T-helper 17 cell (primary cell): ENCODE data around the gene GPC3. TPM values are rescaled to one million over a fixed set of nuclear protein-coding genes. Genes with fewer than 3 reads are reported as not detected.

ENCODE experiments used
- ATAC-seq: fragments of 150-1000 bp; cut with Tn5 transposase; 2 replicates; pipeline ENCODE4 v1.10.0; 2021; ENCODE audit warnings: mild to moderate bottlenecking, moderate library complexity
- DNase-seq, 3 donors: peaks; one replicate each; pipeline versions ENCODE4 v3.0.0 to v3.0.0-alpha.2; 2020 to 2021
- H3K9me3 ChIP-seq: one replicate; pipeline ENCODE4 v1.7.0; 2013; ENCODE audit warnings: low read length, mild to moderate bottlenecking; ENCODE audit not compliant: control insufficient read depth, poor library complexity, severe bottlenecking
- H3K27ac Mint-ChIP-seq: one replicate; pipeline ENCODE4 v1.8.0; 2022; ENCODE audit warnings: mild to moderate bottlenecking, moderate library complexity, mixed read lengths
- H3K27me3 Mint-ChIP-seq: one replicate; pipeline ENCODE4 v1.8.0; 2022; ENCODE audit warnings: mixed read lengths
- H3K36me3 Mint-ChIP-seq: one replicate; pipeline ENCODE4 v1.8.0; 2022; ENCODE audit warnings: low read depth, mixed read lengths
- H3K4me1 Mint-ChIP-seq: one replicate; pipeline ENCODE4 v1.8.0; 2022; ENCODE audit warnings: mild to moderate bottlenecking, mixed read lengths
- H3K4me3 Mint-ChIP-seq: one replicate; pipeline ENCODE4 v1.8.0; 2022; ENCODE audit warnings: mild to moderate bottlenecking, moderate library complexity, mixed read lengths
- total RNA-seq, 4 donors: library from RNA in 2 of 4; stranded (reverse) in 2 of 4; gene quantifications; one replicate each; pipeline ENCODE4 v1.2.3 and lab custom pipeline; 2022 to 2026

Gene GPC3
- total RNA-seq, 2 donors from 2014 or later, result 0.20 to 0.39 TPM

- Mint-ChIP-seq H3K27ac (no peak overlapping the region), H3K4me3 (no peak overlapping the region), H3K27me3 (no peaks in the 10 kb centered on the region), H3K36me3 (no peaks in the 10 kb centered on the region), H3K4me1 (no peaks in the 10 kb centered on the region)
- DNase-seq, result no peak
- ATAC-seq, result no peak
- no peaks in the 10 kb centered on the region for H3K9me3 ChIP-seq
These were observed 35.2 kb downstream of the GPC3 start for GRCh38 chrX:133950214-133950613.

- H3K4me3 Mint-ChIP-seq, result no peak overlapping the region
- no peak for ATAC-seq
- H3K36me3 Mint-ChIP-seq, result no peaks in the 10 kb centered on the region
- H3K9me3 ChIP-seq, result no peaks in the 10 kb centered on the region
- H3K27me3 Mint-ChIP-seq, result no peaks in the 10 kb centered on the region
- H3K27ac Mint-ChIP-seq, result no peak overlapping the region
- no peak for DNase-seq
- H3K4me1 Mint-ChIP-seq, result no peaks in the 10 kb centered on the region
These were observed 36.5 kb downstream of the GPC3 start for GRCh38 chrX:133948895-133949294.

GRCh38 chrX:133947996-133948395 is 37.4 kb downstream of the GPC3 start:
- Mint-ChIP-seq H3K27ac (no peak overlapping the region), H3K27me3 (no peaks in the 10 kb centered on the region), H3K4me1 (no peaks in the 10 kb centered on the region), H3K4me3 (no peak overlapping the region), H3K36me3 (no peaks in the 10 kb centered on the region)
- H3K9me3 ChIP-seq, result no peaks in the 10 kb centered on the region
- DNase-seq (no peak), ATAC-seq (no peak)

GRCh38 chrX:133947022-133947421 is 38.4 kb downstream of the GPC3 start:
- H3K4me3 Mint-ChIP-seq, result no peak overlapping the region
- H3K36me3 Mint-ChIP-seq, result no peaks in the 10 kb centered on the region
- no peaks in the 10 kb centered on the region for H3K27me3 Mint-ChIP-seq
- ATAC-seq, result no peak
- no peak for DNase-seq
- no peak overlapping the region for H3K27ac Mint-ChIP-seq
- no peaks in the 10 kb centered on the region for H3K9me3 ChIP-seq
- H3K4me1 Mint-ChIP-seq, result no peaks in the 10 kb centered on the region

- no peaks in the 10 kb centered on the region for H3K27me3 Mint-ChIP-seq
- no peaks in the 10 kb centered on the region for H3K36me3 Mint-ChIP-seq
- ATAC-seq, result no peak
- no peaks in the 10 kb centered on the region for H3K9me3 ChIP-seq
- no peaks in the 10 kb centered on the region for H3K4me1 Mint-ChIP-seq
- H3K27ac Mint-ChIP-seq, result no peak overlapping the region
- no peak overlapping the region for H3K4me3 Mint-ChIP-seq
- no peak for DNase-seq
These were observed 41.9 kb downstream of the GPC3 start for GRCh38 chrX:133943507-133943906.

GRCh38 chrX:133939655-133940302 is 45.6 kb downstream of the GPC3 start:
- no peak for DNase-seq
- Mint-ChIP-seq H3K36me3 (no peaks in the 10 kb centered on the region), H3K27me3 (no peaks in the 10 kb centered on the region), H3K27ac (no peak overlapping the region), H3K4me3 (no peak overlapping the region), H3K4me1 (no peaks in the 10 kb centered on the region)
- no peaks in the 10 kb centered on the region for H3K9me3 ChIP-seq
- no peak for ATAC-seq

GRCh38 chrX:133938530-133938929 is 46.9 kb downstream of the GPC3 start:
- DNase-seq (no peak), ATAC-seq (no peak)
- Mint-ChIP-seq H3K4me1 (no peaks in the 10 kb centered on the region), H3K27me3 (no peaks in the 10 kb centered on the region), H3K27ac (no peak overlapping the region), H3K36me3 (no peaks in the 10 kb centered on the region), H3K4me3 (no peak overlapping the region)
- no peaks in the 10 kb centered on the region for H3K9me3 ChIP-seq

- H3K4me3 Mint-ChIP-seq, result no peak overlapping the region
- no peaks in the 10 kb centered on the region for H3K36me3 Mint-ChIP-seq
- no peaks in the 10 kb centered on the region for H3K27me3 Mint-ChIP-seq
These were observed 48.4 kb downstream of the GPC3 start for GRCh38 chrX:133937022-133937421.

GRCh38 chrX:133935076-133935475 is 50.3 kb downstream of the GPC3 start:
- no peak for ATAC-seq
- no peaks in the 10 kb centered on the region for H3K9me3 ChIP-seq
- Mint-ChIP-seq H3K36me3 (no peaks in the 10 kb centered on the region), H3K27ac (no peak overlapping the region), H3K4me3 (no peak overlapping the region), H3K4me1 (no peaks in the 10 kb centered on the region), H3K27me3 (no peaks in the 10 kb centered on the region)
- no peak for DNase-seq

More at GRCh38 chrX:133937022-133937421, 48.4 kb downstream of the GPC3 start:
- DNase-seq, result no peak
- no peak for ATAC-seq
- no peaks in the 10 kb centered on the region for H3K4me1 Mint-ChIP-seq
- no peak overlapping the region for H3K27ac Mint-ChIP-seq
- no peaks in the 10 kb centered on the region for H3K9me3 ChIP-seq

- H3K9me3 ChIP-seq, result no peaks in the 10 kb centered on the region
- no peak overlapping the region for H3K27ac Mint-ChIP-seq
- no peaks in the 10 kb centered on the region for H3K36me3 Mint-ChIP-seq
- ATAC-seq (no peak), DNase-seq (no peak)
- no peaks in the 10 kb centered on the region for H3K27me3 Mint-ChIP-seq
- no peaks in the 10 kb centered on the region for H3K4me1 Mint-ChIP-seq
- H3K4me3 Mint-ChIP-seq, result no peak overlapping the region
These were observed 52.1 kb downstream of the GPC3 start for GRCh38 chrX:133933316-133933715.

- no peaks in the 10 kb centered on the region for H3K36me3 Mint-ChIP-seq
These were observed 55.4 kb downstream of the GPC3 start for GRCh38 chrX:133929836-133930464.

GRCh38 chrX:133928365-133928764 is 57.0 kb downstream of the GPC3 start:
- Mint-ChIP-seq H3K4me1 (no peaks in the 10 kb centered on the region), H3K27ac (no peak overlapping the region), H3K36me3 (no peaks in the 10 kb centered on the region), H3K4me3 (no peak overlapping the region), H3K27me3 (no peaks in the 10 kb centered on the region)
- DNase-seq, result no peak
- no peak for ATAC-seq
- no peaks in the 10 kb centered on the region for H3K9me3 ChIP-seq

More at GRCh38 chrX:133929836-133930464, 55.4 kb downstream of the GPC3 start:
- Mint-ChIP-seq H3K4me1 (no peaks in the 10 kb centered on the region), H3K27ac (no peak overlapping the region), H3K27me3 (no peaks in the 10 kb centered on the region), H3K4me3 (no peak overlapping the region)
- DNase-seq (no peak), ATAC-seq (no peak)
- H3K9me3 ChIP-seq, result no peaks in the 10 kb centered on the region

- peaks cover under 1% of the 10 kb centered on the region for H3K4me1 Mint-ChIP-seq
- H3K4me3 Mint-ChIP-seq, result no peak overlapping the region
- H3K36me3 Mint-ChIP-seq, result no peaks in the 10 kb centered on the region
- no peak overlapping the region for H3K27ac Mint-ChIP-seq
- DNase-seq (no peak), ATAC-seq (no peak)
- H3K9me3 ChIP-seq, result no peaks in the 10 kb centered on the region
- H3K27me3 Mint-ChIP-seq, result no peaks in the 10 kb centered on the region
These were observed 58.6 kb downstream of the GPC3 start for GRCh38 chrX:133926809-133927208.

GRCh38 chrX:133926099-133926498 is 59.3 kb downstream of the GPC3 start:
- Mint-ChIP-seq H3K4me1 (peaks cover 3% of the 10 kb centered on the region), H3K27me3 (no peaks in the 10 kb centered on the region)

More at GRCh38 chrX:133926099-133926498, 59.3 kb downstream of the GPC3 start:
- no peaks in the 10 kb centered on the region for H3K9me3 ChIP-seq
- Mint-ChIP-seq H3K27ac (no peak overlapping the region), H3K36me3 (no peaks in the 10 kb centered on the region), H3K4me3 (no peak overlapping the region)
- no peak for ATAC-seq
- DNase-seq, result no peak
